Spleen (tissue), 11 donors: Measurements from ENCODE around the gene COL4A2. TPM values are rescaled to one million over a fixed set of nuclear protein-coding genes. Genes with fewer than 3 reads are reported as not detected.
A peak's percentile ranks its signal among the peaks of the same experiment; 100 is the strongest.

Experiments used
- DNase-seq: peaks from one replicate; pipeline ENCODE4 v3.0.0-alpha.2; 2020
- H3K27ac ChIP-seq, 8 donors: fragments of 200-600 bp; sonication (generic) in 7 of 8; 1 replicate in 4 of 8; 2 replicates in 4 of 8; pipeline versions ENCODE4 v1.5.0 to v1.8.0; 2016 to 2021; ENCODE audit warnings: inconsistent platforms in 4 of 8, mild to moderate bottlenecking in 4 of 8, moderate library complexity in 1 of 8
- H3K27me3 ChIP-seq, 7 donors: fragments of 200-600 bp; sonication (generic) in 6 of 7; replicated peaks in 1 of 7; 1 replicate in 4 of 7; 2 replicates in 3 of 7; pipeline versions ENCODE4 v1.5.0 to v1.8.0; 2016 to 2021; ENCODE audit warnings: inconsistent platforms in 3 of 7, mild to moderate bottlenecking in 1 of 7
- H3K36me3 ChIP-seq, 6 donors: fragments of 200-600 bp; sonication (generic) in 5 of 6; 1 replicate in 4 of 6; 2 replicates in 2 of 6; pipeline versions ENCODE4 v1.5.0 to v1.8.0; 2016 to 2021; ENCODE audit warnings: inconsistent platforms in 2 of 6
- H3K4me1 ChIP-seq, 6 donors: fragments of 200-600 bp; sonication (generic) in 5 of 6; 1 replicate in 3 of 6; 2 replicates in 3 of 6; pipeline versions ENCODE4 v1.5.0 to v1.8.0; 2016 to 2021; ENCODE audit warnings: inconsistent platforms in 3 of 6
- H3K4me3 ChIP-seq, 8 donors: fragments of 200-600 bp; sonication (generic) in 7 of 8; 1 replicate in 4 of 8; 2 replicates in 4 of 8; pipeline versions ENCODE4 v1.5.0 to v1.8.0; 2016 to 2021; ENCODE audit warnings: inconsistent platforms in 4 of 8, mild to moderate bottlenecking in 4 of 8, moderate library complexity in 2 of 8
- H3K9me3 ChIP-seq, 8 donors: fragments of 200-600 bp; sonication (generic) in 7 of 8; 1 replicate in 4 of 8; 2 replicates in 4 of 8; pipeline versions ENCODE4 v1.5.0 to v1.8.0; 2016 to 2021; ENCODE audit warnings: inconsistent platforms in 4 of 8
- POLR2A ChIP-seq, 3 donors: fragments of 450-650 bp; IDR thresholded peaks; one replicate each; pipeline ENCODE4 v1.5.1; 2017; ENCODE audit warnings: antibody characterized with exemption in 3 of 3, mild to moderate bottlenecking in 1 of 3
- POLR2AphosphoS5 ChIP-seq, 3 donors: sonication (generic); formaldehyde crosslinking; IDR thresholded peaks; one replicate each; pipeline ENCODE4 v1.5.1; 2017; ENCODE audit warnings: antibody characterized with exemption in 3 of 3
- WGBS, 5 donors: extraction: QIAGEN DNeasy Blood & Tissue Kit in 3 of 5; methylation state at CpG; one replicate each; pipeline versions ENCODE4 v1.1.5 to v1.1.7; 2013 to 2018; 5-methylcytosine and 5-hydroxymethylcytosine counted together
- intact Hi-C: fragments of 100-400 bp; cut with DNase I; formaldehyde crosslinking; loops from one replicate; pipeline ENCODE4 v1.15.0; 2023; ENCODE audit warnings: low total_unique reads
- polyA plus RNA-seq, 3 donors: library from polyadenylated mRNA; stranded (reverse); fragments of 200-250 nt; gene quantifications; one replicate each; pipeline ENCODE4 v1.2.1, GENCODE V29; 2013
- total RNA-seq, 7 donors: library from RNA; depleted of rRNA in 3 of 7; stranded (reverse); fragments of >200 nt in 3 of 7; fragmentation: NEBNext Ultra II Directional in 4 of 7; extraction: Animal tissue kit (Norgen Biotek cat#: 25700) in 4 of 7; gene quantifications; one replicate each; pipeline versions ENCODE4 v1.1.0 to v1.2.1, GENCODE V29; 2016 to 2021
- TF ChIP-seq, protein P1 (sequence below), 11 experiments: fragments of 200-600 bp in 7 of 11; fragments of 450-650 bp in 4 of 11; sonication (generic) in 4 of 11; IDR thresholded peaks in 8 of 11; conservative IDR thresholded peaks in 3 of 11; 1 replicate in 7 of 11; 2 replicates in 4 of 11; pipeline versions ENCODE4 v1.4.0 to v1.8.0; 2016 to 2021; ENCODE audit warnings: antibody characterized with exemption in 11 of 11, inconsistent platforms in 4 of 11, mild to moderate bottlenecking in 1 of 11
- donor health status: healthy with polysubstance abuse.
- donor health status: DM: no; HTN: no; CAD: no; lungs with moderate emphysema.
- donor health status: DM: no; HTN: no; CAD: no.
- donor health status: Bipolar disorder and iron deficiency.
- donor health status: healthy.
- donor health status: DM: no; HTN: no; CAD: no.
- donor health status: DM: yes; HTN: yes; CAD: no.

Gene COL4A2
- total and polyA plus RNA-seq, 10 donors = 52.6 to 712 (median 337) TPM

DNA sequence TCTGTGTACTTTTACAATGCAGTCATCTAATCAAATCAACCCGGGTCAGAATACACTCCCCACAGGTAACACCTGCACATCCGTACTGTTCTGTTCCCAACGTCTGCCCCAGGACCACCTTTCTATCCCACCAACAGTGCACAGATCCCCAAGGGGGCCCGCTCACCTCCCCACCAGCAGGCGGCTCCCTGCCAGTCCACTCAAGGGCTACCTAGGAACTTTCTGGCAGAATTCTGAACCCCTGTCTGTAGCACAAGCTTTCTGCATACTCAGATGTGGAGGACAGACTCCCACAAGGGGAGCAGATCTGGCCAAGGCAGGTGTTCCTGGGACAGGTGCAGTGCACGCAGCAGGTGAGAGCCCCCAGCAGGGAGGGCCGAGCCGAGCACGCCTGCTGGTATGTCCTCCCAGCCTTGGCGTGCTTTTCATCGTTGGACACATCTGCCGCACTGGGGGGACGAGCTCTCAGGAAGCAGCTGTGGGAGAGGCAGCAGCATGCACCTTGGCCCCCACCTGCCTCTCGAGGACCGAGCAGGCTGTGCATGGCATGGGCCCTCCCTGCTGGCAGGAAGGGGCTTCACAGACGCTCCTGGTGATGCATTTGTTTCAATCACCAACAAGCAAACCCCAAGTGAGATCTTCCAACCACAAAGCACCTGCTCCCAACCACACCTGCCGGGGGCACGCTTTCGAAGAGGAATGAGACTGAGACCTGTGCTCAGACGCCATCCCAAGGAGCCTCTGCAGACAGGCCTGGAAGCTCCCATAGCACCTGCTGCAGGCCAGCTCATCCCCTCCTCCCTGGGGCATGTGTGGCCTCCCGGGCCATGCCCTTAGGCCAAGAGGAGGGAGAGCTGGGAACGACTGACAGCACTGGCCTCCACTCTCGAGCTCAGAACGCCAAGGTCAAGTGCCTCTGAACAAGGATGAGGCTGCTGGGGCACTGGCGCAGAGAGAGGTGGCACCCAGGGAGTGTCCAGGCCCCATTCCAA lies 218.5 kb downstream of the COL4A2 start:
- peak; percentile 11 to 67 (median 45) for TF ChIP-seq POLR2AphosphoS5 (IDR thresholded peaks at IDR 0.05)
- TF ChIP-seq, protein P1, sequence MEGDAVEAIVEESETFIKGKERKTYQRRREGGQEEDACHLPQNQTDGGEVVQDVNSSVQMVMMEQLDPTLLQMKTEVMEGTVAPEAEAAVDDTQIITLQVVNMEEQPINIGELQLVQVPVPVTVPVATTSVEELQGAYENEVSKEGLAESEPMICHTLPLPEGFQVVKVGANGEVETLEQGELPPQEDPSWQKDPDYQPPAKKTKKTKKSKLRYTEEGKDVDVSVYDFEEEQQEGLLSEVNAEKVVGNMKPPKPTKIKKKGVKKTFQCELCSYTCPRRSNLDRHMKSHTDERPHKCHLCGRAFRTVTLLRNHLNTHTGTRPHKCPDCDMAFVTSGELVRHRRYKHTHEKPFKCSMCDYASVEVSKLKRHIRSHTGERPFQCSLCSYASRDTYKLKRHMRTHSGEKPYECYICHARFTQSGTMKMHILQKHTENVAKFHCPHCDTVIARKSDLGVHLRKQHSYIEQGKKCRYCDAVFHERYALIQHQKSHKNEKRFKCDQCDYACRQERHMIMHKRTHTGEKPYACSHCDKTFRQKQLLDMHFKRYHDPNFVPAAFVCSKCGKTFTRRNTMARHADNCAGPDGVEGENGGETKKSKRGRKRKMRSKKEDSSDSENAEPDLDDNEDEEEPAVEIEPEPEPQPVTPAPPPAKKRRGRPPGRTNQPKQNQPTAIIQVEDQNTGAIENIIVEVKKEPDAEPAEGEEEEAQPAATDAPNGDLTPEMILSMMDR (IDR thresholded peaks at IDR 0.05 in 8 of 11, conservative IDR thresholded peaks at IDR 0.05 in 3 of 11) = no peak
- Histone ChIP-seq H3K36me3 (peaks cover 0 to 14% (median 2%) of the 10 kb centered on the region in 6 donors), H3K27me3 (no peaks in the 10 kb centered on the region), H3K4me1 (peaks cover 23 to 92% (median 68%) of the 10 kb centered on the region in 6 donors), H3K9me3 (no peaks in the 10 kb centered on the region), H3K27ac (peak overlapping the region in 4 of 8 donors; percentile 30 to 88 (median 74)), H3K4me3 (no peak overlapping the region)
- intact Hi-C loops = no loop called here
- 48 to 71% (median 60%) methylated on average over 17 to 25 of the region's 25 CpGs for WGBS, 5 donors
- no peak for DNase-seq

DNA sequence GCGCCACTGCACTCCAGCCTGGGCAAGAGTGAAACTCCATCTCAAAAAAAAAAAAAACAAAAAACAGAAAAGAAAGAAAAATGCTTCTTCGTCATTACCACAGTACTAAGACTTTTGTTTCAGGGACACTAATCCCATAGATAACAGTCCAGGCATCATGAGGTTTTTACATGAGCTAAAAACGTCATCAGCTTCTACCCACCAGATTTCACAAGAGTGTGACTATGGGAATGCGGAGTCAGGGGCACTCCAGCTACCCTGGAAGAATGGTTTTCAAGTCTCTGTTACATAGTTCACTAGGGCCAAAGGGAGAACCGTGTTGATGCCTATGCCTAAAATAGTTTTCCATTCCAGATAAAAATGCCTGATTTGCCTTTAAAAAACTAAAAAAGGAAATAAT lies 221.3 kb downstream of the COL4A2 start:
- intact Hi-C loops = no loop called here
- H3K4me1 ChIP-seq = peaks cover 15 to 92% (median 46%) of the 10 kb centered on the region in 6 donors
- WGBS, 5 donors = 27 to 65% (median 53%) methylated on average over 5 of the region's 5 CpGs
- peaks cover 0 to 7% (median 2%) of the 10 kb centered on the region in 6 donors for H3K36me3 ChIP-seq
- TF ChIP-seq POLR2AphosphoS5 (IDR thresholded peaks at IDR 0.05) = peak in 1 of 3 donors; percentile 54
- TF ChIP-seq, protein P1 (IDR thresholded peaks at IDR 0.05 in 8 of 11, conservative IDR thresholded peaks at IDR 0.05 in 3 of 11) = no peak
- peak overlapping the region in 6 of 8 donors; percentile 38 to 86 (median 64) for H3K27ac ChIP-seq
- no peaks in the 10 kb centered on the region for H3K9me3 ChIP-seq
- H3K27me3 ChIP-seq = no peaks in the 10 kb centered on the region
- no peak overlapping the region for H3K4me3 ChIP-seq
- no peak for DNase-seq

DNA sequence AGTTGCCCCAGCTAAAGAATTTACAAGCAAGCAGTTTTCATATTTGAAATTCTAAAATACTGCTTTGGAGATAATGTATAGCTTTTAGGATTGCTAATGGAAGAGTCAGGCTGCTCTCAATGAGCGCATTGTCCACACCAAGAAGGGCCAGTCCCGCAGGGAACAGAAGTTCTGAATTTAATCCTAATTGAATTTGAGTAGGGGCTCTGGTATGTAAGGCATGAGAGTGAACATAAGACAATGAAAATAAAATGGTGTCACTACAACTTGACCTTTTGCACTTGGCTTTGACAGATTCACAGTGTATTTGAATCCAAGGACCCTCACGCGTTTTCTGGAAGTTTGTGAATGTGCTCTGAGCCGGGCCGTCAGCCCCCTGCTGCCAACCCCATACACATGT lies 221.8 kb downstream of the COL4A2 start:
- Histone ChIP-seq H3K27me3 (no peaks in the 10 kb centered on the region), H3K27ac (peak overlapping the region in 6 of 8 donors; percentile 38 to 86 (median 64)), H3K9me3 (no peaks in the 10 kb centered on the region), H3K36me3 (peaks cover 0 to 1% (median 0%) of the 10 kb centered on the region in 6 donors), H3K4me1 (peaks cover 15 to 92% (median 44%) of the 10 kb centered on the region in 6 donors), H3K4me3 (no peak overlapping the region)
- 81 to 89% (median 85%) methylated on average over 6 of the region's 6 CpGs for WGBS, 5 donors
- no peak for TF ChIP-seq POLR2AphosphoS5 (IDR thresholded peaks at IDR 0.05)
- intact Hi-C loops = no loop called here
- DNase-seq = no peak

DNA sequence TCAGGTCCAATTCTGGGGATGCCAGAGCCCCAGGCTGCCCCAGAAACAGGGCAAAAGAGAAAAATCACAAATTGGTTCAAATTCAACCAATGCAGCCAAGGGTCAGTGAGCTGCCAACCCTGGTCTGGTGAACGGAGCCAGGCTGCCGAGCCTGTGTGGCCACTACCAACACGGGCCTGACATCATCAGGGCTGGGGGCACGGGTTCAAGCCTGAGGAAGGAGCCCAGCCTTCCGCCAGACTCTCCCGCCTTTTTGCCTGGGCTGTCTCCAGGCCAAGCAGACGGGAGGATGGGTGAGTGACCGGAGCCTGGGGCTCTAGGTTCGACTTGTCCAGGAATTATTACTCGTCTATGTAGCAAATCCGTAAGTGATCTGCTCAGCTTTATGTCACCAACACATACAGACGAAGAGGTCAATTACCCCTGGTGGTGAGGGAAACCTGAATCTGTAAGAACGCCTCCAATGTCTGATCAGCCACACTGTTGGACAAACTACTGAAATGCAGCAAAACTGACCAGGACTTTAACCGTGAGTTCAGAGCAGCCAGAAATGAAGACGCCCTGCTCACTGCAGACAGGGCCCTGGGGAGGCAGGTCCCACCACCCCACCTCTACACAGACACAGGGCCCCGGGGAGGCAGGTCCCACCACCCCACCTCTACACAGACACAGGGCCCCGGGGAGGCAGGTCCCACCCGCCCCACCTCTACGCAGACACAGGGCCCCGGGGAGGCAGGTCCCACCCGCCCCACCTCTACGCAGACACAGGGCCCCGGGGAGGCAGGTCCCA lies 222.6 kb downstream of the COL4A2 start:
- Histone ChIP-seq H3K27ac (peak overlapping the region in 5 of 8 donors; percentile 52 to 86 (median 67)), H3K9me3 (no peaks in the 10 kb centered on the region), H3K36me3 (no peaks in the 10 kb centered on the region), H3K4me3 (no peak overlapping the region), H3K4me1 (peaks cover 15 to 92% (median 39%) of the 10 kb centered on the region in 6 donors), H3K27me3 (no peaks in the 10 kb centered on the region)
- intact Hi-C loops = no loop called here
- DNase-seq = peak; percentile 6
- TF ChIP-seq POLR2A (IDR thresholded peaks at IDR 0.05) = no peak
- TF ChIP-seq, protein P1 (IDR thresholded peaks at IDR 0.05 in 8 of 11, conservative IDR thresholded peaks at IDR 0.05 in 3 of 11) = no peak
- 87 to 92% (median 88%) methylated on average over 15 to 19 of the region's 23 CpGs for WGBS, 5 donors
